B cell (primary cell): Measurements from ENCODE around the gene NUDT12. TPM values are rescaled to one million over a fixed set of nuclear protein-coding genes. Genes with fewer than 3 reads are reported as not detected.

ENCODE experiments used
- ATAC-seq: fragments of 200-7000 bp; cut with Tn5 transposase; one replicate; pipeline ENCODE4 v1.10.0; 2021; ENCODE audit warnings: low read depth, mild to moderate bottlenecking, moderate number of reproducible peaks, moderate library complexity
- CTCF ChIA-PET: fragments of 350-600 bp; sonication (Branson Sonifier 250); formaldehyde crosslinking; loops from one replicate; lab custom pipeline; 2021; ENCODE audit warnings: antibody characterized with exemption, inconsistent platforms; lab: Charles Lee
- POLR2A ChIA-PET: fragments of 350-600 bp; sonication (Branson Sonifier 250); formaldehyde crosslinking; loops from one replicate; lab custom pipeline; 2021; ENCODE audit warnings: antibody characterized with exemption; lab: Charles Lee
- DNase-seq: peaks from one replicate; pipeline ENCODE4 v3.0.0; 2013
- H2AFZ ChIP-seq: 2 replicates; pipeline ENCODE4 v1.6.1; 2012; ENCODE audit warnings: mild to moderate bottlenecking, low read depth, low read length; ENCODE audit not compliant: insufficient read depth, poor library complexity, severe bottlenecking
- H3K27ac ChIP-seq, 2 donors: 1 replicate in 1 of 2; 2 replicates in 1 of 2; pipeline ENCODE4 v1.5.1; 2012 to 2013; ENCODE audit warnings: low read length in 2 of 2, mild to moderate bottlenecking in 2 of 2, moderate library complexity in 1 of 2
- H3K27me3 ChIP-seq, 4 experiments: fragments of 200-600 bp in 1 of 4; sonication (generic) in 1 of 4; replicated peaks in 1 of 4; 1 replicate in 2 of 4; 2 replicates in 2 of 4; pipeline versions ENCODE4 v1.6.1 to v1.7.0; 2013 to 2016; ENCODE audit warnings: low read length in 3 of 4, mild to moderate bottlenecking in 2 of 4, mixed read lengths in 1 of 4, moderate library complexity in 1 of 4; ENCODE audit not compliant: insufficient read depth in 4 of 4, control insufficient read depth in 3 of 4; ENCODE audit errors: control extremely low read depth in 1 of 4
- H3K36me3 ChIP-seq, 2 experiments: replicated peaks in 1 of 2; 1 replicate in 1 of 2; 2 replicates in 1 of 2; pipeline versions ENCODE4 v1.6.1 to v1.7.1; 2013; ENCODE audit warnings: low read length in 1 of 2; ENCODE audit not compliant: insufficient read depth in 2 of 2, control insufficient read depth in 1 of 2; ENCODE audit errors: control extremely low read depth in 1 of 2, extremely low read depth in 1 of 2
- H3K4me1 ChIP-seq, 2 donors: fragments of 200-600 bp in 1 of 2; sonication (generic) in 1 of 2; 1 replicate in 1 of 2; 2 replicates in 1 of 2; pipeline versions ENCODE4 v1.5.1 to v1.6.1; 2013 to 2017; ENCODE audit warnings: low read length in 2 of 2; ENCODE audit not compliant: control insufficient read depth in 2 of 2, insufficient read depth in 2 of 2
- H3K4me2 ChIP-seq: replicated peaks from 2 replicates; pipeline ENCODE3; 2012; ENCODE audit warnings: mild to moderate bottlenecking, low read depth, low read length; ENCODE audit not compliant: poor library complexity, severe bottlenecking
- H3K4me3 ChIP-seq, 5 experiments: fragments of 200-600 bp in 1 of 5; sonication (generic) in 1 of 5; 1 replicate in 3 of 5; 2 replicates in 2 of 5; pipeline versions ENCODE4 v1.5.1 to v1.7.0; 2011 to 2016; ENCODE audit warnings: low read length in 4 of 5, mild to moderate bottlenecking in 4 of 5, low read depth in 2 of 5, control low read depth in 1 of 5, moderate library complexity in 1 of 5; ENCODE audit not compliant: insufficient read depth in 1 of 5; ENCODE audit errors: control extremely low read depth in 1 of 5, extremely low read depth in 1 of 5
- H3K79me2 ChIP-seq: fragments of 200-600 bp; sonication (generic); one replicate; pipeline ENCODE4 v1.6.0; 2016; ENCODE audit warnings: low read length; ENCODE audit not compliant: control insufficient read depth, insufficient read depth
- H3K9ac ChIP-seq: fragments of 200-600 bp; sonication (generic); 2 replicates; pipeline ENCODE4 v1.6.1; 2017; ENCODE audit warnings: mild to moderate bottlenecking, low read length, moderate library complexity
- H3K9me3 ChIP-seq, 3 donors: one replicate each; pipeline versions ENCODE4 v1.6.1 to v1.7.1; 2013; ENCODE audit warnings: low read length in 2 of 3; ENCODE audit not compliant: control insufficient read depth in 2 of 3, insufficient read depth in 1 of 3; ENCODE audit errors: control extremely low read depth in 1 of 3
- H4K20me1 ChIP-seq: 2 replicates; pipeline ENCODE4 v1.6.0; 2012; ENCODE audit warnings: mild to moderate bottlenecking, low read length; ENCODE audit not compliant: insufficient read depth, control insufficient read depth, poor library complexity, severe bottlenecking
- H3K27ac Mint-ChIP-seq: one replicate; pipeline ENCODE4 v1.8.0; 2021; ENCODE audit warnings: mixed read lengths
- H3K27me3 Mint-ChIP-seq: one replicate; pipeline ENCODE4 v1.8.0; 2021; ENCODE audit warnings: mixed read lengths
- H3K4me1 Mint-ChIP-seq: one replicate; pipeline ENCODE4 v1.8.0; 2021; ENCODE audit warnings: mixed read lengths
- H3K4me3 Mint-ChIP-seq: one replicate; pipeline ENCODE4 v1.8.0; 2021; ENCODE audit warnings: mixed read lengths
- H3K9me3 Mint-ChIP-seq: one replicate; pipeline ENCODE4 v1.8.0; 2022; ENCODE audit warnings: mixed read lengths; ENCODE audit not compliant: insufficient read depth
- EZH2 ChIP-seq: IDR thresholded peaks from 2 replicates; pipeline ENCODE4 v1.6.1; 2012; ENCODE audit warnings: borderline replicate concordance, low read depth, mild to moderate bottlenecking, moderate library complexity, low read length; ENCODE audit not compliant: insufficient read depth, poor library complexity, severe bottlenecking
- WGBS: methylation state at CpG from one replicate; pipeline ENCODE4 v1.1.5; 2013; ENCODE audit warnings: missing lambda C conversion rate; ENCODE audit not compliant: insufficient coverage; 5-methylcytosine and 5-hydroxymethylcytosine counted together
- intact Hi-C: fragments of 100-400 bp; cut with micrococcal nuclease; formaldehyde crosslinking; loops from one replicate; pipeline ENCODE4 v1.10.0; 2022
- polyA plus RNA-seq: library from polyadenylated mRNA; depleted of rRNA; stranded (reverse); fragments of >200 nt; gene quantifications from 2 replicates; pipeline ENCODE4 v1.2.3, GENCODE V29; 2012
- total RNA-seq, 2 donors: library from RNA; stranded (reverse); fragments of 120-200 nt in 1 of 2; gene quantifications; 1 replicate in 1 of 2; 2 replicates in 1 of 2; pipeline versions ENCODE4 v1.2.3 to v1.2.4, GENCODE V29; 2013 to 2022
- TF ChIP-seq, protein P1 (sequence below): fragments of 200-600 bp; IDR thresholded peaks from one replicate; pipeline ENCODE4 v1.8.0; 2022; ENCODE audit warnings: antibody characterized with exemption, mild to moderate bottlenecking

Gene NUDT12
- total and polyA plus RNA-seq, 2 donors (not counting 1 experiment from before 2014, with no cell fraction given) = 0.97 to 2.6 TPM

DNA sequence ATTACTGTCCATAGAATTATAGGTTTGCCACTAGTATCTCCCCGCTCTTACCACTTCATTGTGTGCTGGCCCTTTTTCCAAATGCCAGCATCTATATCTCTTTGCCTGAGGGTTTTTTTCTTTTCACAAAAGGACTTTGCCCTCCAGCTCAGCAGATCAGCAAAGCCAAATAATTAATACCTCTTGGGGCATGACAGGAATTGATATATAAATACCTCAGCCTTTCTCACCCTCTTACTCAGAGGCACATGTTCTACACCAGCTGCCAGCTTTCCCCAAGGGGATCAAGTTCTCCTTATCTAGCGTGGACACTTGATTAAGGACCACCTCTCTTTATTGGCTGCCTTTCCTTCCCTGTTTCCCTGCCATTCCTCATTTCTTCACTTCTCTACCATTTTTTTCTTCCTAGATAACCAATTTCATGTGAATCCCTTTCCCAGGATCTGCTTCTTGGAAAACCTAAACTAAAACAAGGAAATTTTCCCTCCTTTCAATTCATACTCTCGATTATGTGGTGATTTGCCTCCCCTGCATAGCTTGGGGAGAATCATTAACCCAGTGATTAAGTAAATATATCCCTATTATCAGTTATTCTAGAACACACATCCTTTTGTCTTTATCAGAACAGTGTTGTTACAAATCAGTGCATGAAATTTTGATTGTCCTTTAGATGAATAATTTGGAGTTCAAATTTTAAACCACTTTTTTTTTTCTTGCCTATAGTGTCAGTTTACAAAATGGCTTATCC is 6.9 kb upstream of the NUDT12 start:
- Histone ChIP-seq H3K36me3 (no peaks in the 10 kb centered on the region), H3K9ac (no peak overlapping the region), H3K79me2 (no peaks in the 10 kb centered on the region), H4K20me1 (no peaks in the 10 kb centered on the region), H3K4me3 (no peak overlapping the region), H3K27ac (no peak overlapping the region), H3K9me3 (peaks cover 0 to 4% (median 0%) of the 10 kb centered on the region in 3 donors), H2AFZ (no peak overlapping the region), H3K27me3 (no peaks in the 10 kb centered on the region), H3K4me1 (no peaks in the 10 kb centered on the region), H3K4me2 (no peak overlapping the region)
- Mint-ChIP-seq H3K27me3 (peaks cover 13% of the 10 kb centered on the region), H3K9me3 (no peaks in the 10 kb centered on the region), H3K4me1 (no peaks in the 10 kb centered on the region), H3K27ac (no peak overlapping the region), H3K4me3 (no peak overlapping the region)
- ChIA-PET CTCF (no interaction called here), POLR2A (no interaction called here)
- no peak for TF ChIP-seq EZH2
- TF ChIP-seq, protein P1, sequence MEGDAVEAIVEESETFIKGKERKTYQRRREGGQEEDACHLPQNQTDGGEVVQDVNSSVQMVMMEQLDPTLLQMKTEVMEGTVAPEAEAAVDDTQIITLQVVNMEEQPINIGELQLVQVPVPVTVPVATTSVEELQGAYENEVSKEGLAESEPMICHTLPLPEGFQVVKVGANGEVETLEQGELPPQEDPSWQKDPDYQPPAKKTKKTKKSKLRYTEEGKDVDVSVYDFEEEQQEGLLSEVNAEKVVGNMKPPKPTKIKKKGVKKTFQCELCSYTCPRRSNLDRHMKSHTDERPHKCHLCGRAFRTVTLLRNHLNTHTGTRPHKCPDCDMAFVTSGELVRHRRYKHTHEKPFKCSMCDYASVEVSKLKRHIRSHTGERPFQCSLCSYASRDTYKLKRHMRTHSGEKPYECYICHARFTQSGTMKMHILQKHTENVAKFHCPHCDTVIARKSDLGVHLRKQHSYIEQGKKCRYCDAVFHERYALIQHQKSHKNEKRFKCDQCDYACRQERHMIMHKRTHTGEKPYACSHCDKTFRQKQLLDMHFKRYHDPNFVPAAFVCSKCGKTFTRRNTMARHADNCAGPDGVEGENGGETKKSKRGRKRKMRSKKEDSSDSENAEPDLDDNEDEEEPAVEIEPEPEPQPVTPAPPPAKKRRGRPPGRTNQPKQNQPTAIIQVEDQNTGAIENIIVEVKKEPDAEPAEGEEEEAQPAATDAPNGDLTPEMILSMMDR = no peak
- WGBS = 75% methylated on average over 2 of the region's 3 CpGs
- DNase-seq (no peak), ATAC-seq (no peak)
- intact Hi-C loops = loop anchor here (10.0 kb wide), 1 partner anchor 455 kb away; no protein-coding TSS in a partner anchor

DNA sequence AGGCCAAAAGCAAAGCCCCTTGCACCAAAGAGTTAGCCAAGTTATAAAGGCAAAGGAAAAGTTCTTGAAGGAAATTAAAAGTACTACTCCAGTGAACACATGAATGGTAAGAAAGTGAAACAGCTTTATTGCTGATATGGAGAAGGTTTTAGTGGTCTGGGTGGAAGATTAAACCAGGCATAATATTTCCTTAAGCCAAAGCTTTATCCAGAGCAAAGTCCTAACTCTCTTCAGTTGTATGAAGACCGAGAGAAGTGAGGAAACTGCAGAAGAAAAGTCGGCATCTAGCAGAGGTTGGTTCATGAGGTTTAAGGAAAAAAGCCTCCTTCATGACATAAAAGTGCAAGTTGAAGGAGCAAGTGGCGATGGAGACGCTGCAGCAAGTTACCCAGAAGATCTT is 3.1 kb upstream of the NUDT12 start:
- Histone ChIP-seq H3K4me1 (peaks cover 8 to 9% of the 10 kb centered on the region in 2 donors), H3K4me2 (no peak overlapping the region), H3K9ac (no peak overlapping the region), H3K27me3 (no peaks in the 10 kb centered on the region), H3K27ac (no peak overlapping the region), H2AFZ (no peak overlapping the region), H3K79me2 (no peaks in the 10 kb centered on the region), H3K36me3 (no peaks in the 10 kb centered on the region), H3K9me3 (peaks cover 0 to 4% (median 0%) of the 10 kb centered on the region in 3 donors), H3K4me3 (no peak overlapping the region), H4K20me1 (no peaks in the 10 kb centered on the region)
- H3K9me3 Mint-ChIP-seq = no peaks in the 10 kb centered on the region
- intact Hi-C loops = loop anchor here (10.0 kb wide), 1 partner anchor 451 kb away; no protein-coding TSS in a partner anchor
- H3K27me3 Mint-ChIP-seq = peaks cover 8% of the 10 kb centered on the region
- no peak overlapping the region for H3K4me3 Mint-ChIP-seq
- ChIA-PET POLR2A (no interaction called here), CTCF (no interaction called here)
- H3K4me1 Mint-ChIP-seq = peaks cover 17% of the 10 kb centered on the region
- 100% methylated on average over 3 of the region's 4 CpGs for WGBS
- DNase-seq (no peak), ATAC-seq (no peak)
- TF ChIP-seq EZH2 = no peak
- TF ChIP-seq, protein P1 = no peak
- no peak overlapping the region for H3K27ac Mint-ChIP-seq
